Liver (tissue), 3 donors: ENCODE results near the gene GRK1.

ENCODE experiments used
- CTCF ChIP-seq: fragments of 150-350 bp; IDR thresholded peaks from 2 replicates; pipeline ENCODE4 v1.5.1; 2017; ENCODE audit warnings: improper control_type of control experiment, low read depth, low read length; ENCODE audit not compliant: missing input control
- EGR1 ChIP-seq, 2 donors: IDR thresholded peaks; 2 replicates each; pipeline ENCODE4 v1.6.1; 2016 to 2018; ENCODE audit warnings: antibody characterized with exemption in 2 of 2, low read depth in 2 of 2
- GABPA ChIP-seq, 2 donors: IDR thresholded peaks in 1 of 2; conservative IDR thresholded peaks in 1 of 2; 2 replicates each; pipeline ENCODE4 v1.6.1; 2016; ENCODE audit warnings: antibody characterized with exemption in 2 of 2, mild to moderate bottlenecking in 1 of 2, moderate library complexity in 1 of 2
- HNF4A ChIP-seq, 2 donors: conservative IDR thresholded peaks; 2 replicates each; pipeline ENCODE4 v1.6.1; 2016; ENCODE audit warnings: antibody characterized with exemption in 2 of 2, mild to moderate bottlenecking in 2 of 2
- JUND ChIP-seq, 2 donors: IDR thresholded peaks; 2 replicates each; pipeline ENCODE4 v1.6.1; 2016; ENCODE audit warnings: antibody characterized with exemption in 2 of 2
- MAX ChIP-seq: IDR thresholded peaks from 2 replicates; pipeline ENCODE4 v1.6.1; 2016; ENCODE audit warnings: antibody characterized with exemption
- RAD21 ChIP-seq, 2 donors: IDR thresholded peaks; 2 replicates each; pipeline ENCODE4 v1.6.1; 2016; ENCODE audit warnings: antibody characterized with exemption in 2 of 2, mild to moderate bottlenecking in 2 of 2
- REST ChIP-seq: IDR thresholded peaks from 2 replicates; pipeline ENCODE4 v1.6.1; 2016; ENCODE audit warnings: antibody characterized with exemption, mild to moderate bottlenecking
- RXRA ChIP-seq, 2 donors: IDR thresholded peaks; 2 replicates each; pipeline ENCODE4 v1.6.1; 2017 to 2018; ENCODE audit warnings: antibody characterized with exemption in 2 of 2, mild to moderate bottlenecking in 1 of 2
- SP1 ChIP-seq: IDR thresholded peaks from 2 replicates; pipeline ENCODE4 v1.6.1; 2018; ENCODE audit warnings: antibody characterized with exemption, mild to moderate bottlenecking
- ZBTB33 ChIP-seq: IDR thresholded peaks from 2 replicates; pipeline ENCODE4 v1.6.1; 2016; ENCODE audit warnings: antibody characterized with exemption
- donor health status: healthy.
- donor health status: healthy.

GRCh38 chr13:113636266-113636963 lies 30.6 kb upstream of the GRK1 start:
- no peak for TF ChIP-seq EGR1 (IDR thresholded peaks at IDR 0.05; ENCODE audit: low read depth in 2 of 2)
- no peak for TF ChIP-seq GABPA (IDR thresholded peaks at IDR 0.05 in 1 of 2, conservative IDR thresholded peaks at IDR 0.05 in 1 of 2)
- TF ChIP-seq MAX = no peak
- TF ChIP-seq CTCF = no peak
- no peak for TF ChIP-seq RXRA (IDR thresholded peaks at IDR 0.05)
- no peak for TF ChIP-seq SP1
- no peak for TF ChIP-seq RAD21 (IDR thresholded peaks at IDR 0.05)
- no peak for TF ChIP-seq ZBTB33
- no peak for TF ChIP-seq HNF4A (conservative IDR thresholded peaks at IDR 0.05)
- no peak for TF ChIP-seq REST
- TF ChIP-seq JUND (IDR thresholded peaks at IDR 0.05) = no peak
